ENCODE data around the gene IGSF3.
A peak's percentile ranks its signal among the peaks of the same experiment; 100 is the strongest.

Gene IGSF3

DNA sequence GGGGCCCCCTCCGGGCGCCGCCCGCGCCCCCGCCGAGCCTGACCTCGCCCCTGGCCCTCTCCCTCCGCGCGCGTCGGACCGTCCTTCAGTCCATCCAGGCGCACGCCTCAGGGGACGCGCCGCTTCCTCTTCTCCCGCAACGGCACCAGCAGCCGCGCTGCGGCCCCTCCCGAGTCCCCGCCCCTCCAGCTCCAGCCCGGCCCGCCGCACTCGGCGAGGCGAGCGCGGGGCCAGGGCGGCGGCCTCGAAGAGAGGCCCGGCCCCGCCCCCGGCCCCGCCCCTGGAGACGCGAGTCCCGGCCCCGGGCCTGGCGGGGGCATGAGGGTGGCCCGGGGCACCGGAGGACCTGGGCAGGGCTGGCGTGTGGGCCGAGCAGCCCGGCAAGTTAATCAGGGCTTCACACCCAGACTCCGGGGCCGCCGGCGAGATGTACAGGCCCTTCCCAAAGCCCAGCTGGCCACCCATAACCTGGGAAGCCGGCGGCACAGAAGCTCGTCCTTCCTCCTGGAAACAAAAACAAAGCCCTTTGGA is at the start of gene IGSF3:
IGSF3 (minus strand) TSS at position 159 of the 531 bp plus-strand sequence. CDS start 1,407 bp downstream, outside the sequence.
- peak; percentile 30 for DNase-seq

DNA sequence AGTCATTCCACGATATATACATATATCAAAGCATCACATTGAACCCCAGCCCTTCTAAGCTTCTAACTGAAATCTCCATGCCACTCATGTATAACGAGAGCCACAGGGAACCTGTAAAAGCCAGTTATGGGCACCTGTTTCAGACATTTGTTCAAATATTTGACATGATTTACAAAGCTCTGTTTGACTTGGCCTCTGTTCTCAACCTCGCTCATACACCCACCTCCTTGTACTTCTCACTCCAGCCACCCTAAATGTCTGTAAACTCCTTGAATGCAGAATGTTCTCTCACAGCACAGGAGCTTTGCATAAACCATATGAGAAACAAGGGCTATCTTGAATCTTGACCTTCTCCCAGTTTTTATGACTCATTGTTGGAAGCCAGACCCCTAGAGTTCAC is 49.8 kb upstream of the IGSF3 start:
- no peak for DNase-seq

DNA sequence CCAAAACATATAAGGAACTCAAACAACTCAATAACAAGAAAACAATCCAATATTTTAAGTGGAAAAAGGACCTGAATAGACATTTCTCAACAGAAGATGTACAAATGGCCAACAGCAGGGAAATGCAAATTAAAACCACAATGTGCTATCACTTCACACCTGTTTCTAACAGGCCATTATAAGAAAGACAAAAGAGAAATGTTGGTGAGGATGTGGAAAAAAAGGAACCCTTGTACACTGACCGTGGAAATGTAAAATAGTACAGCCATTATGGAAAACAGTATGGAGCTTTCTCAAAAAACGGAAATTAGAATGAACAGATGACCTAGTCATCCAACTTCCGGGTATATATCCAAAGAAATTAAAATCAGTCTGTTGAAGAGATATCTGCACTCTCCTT is 48.9 kb upstream of the IGSF3 start:
- DNase-seq, result no peak

DNA sequence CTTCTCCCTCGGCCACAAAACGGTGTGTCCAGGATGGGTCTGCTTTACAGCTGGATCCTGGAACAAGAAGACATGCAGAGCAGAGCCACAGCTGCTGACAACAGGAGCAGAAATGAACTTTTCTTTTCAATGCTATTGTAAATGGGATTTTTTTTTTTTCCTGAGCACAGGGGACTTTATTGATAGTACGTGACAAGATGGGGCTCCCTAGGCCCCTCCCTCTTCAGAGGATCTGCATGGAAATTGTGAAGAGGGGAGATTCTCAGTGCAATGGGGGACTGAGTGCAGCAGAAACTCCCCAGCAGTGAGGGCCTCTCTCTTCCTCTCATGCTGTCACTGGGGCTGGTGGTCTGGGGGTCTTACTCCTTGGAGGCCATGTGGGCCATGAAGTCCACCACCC is 45.9 kb upstream of the IGSF3 start:
- DNase-seq, result no peak

DNA sequence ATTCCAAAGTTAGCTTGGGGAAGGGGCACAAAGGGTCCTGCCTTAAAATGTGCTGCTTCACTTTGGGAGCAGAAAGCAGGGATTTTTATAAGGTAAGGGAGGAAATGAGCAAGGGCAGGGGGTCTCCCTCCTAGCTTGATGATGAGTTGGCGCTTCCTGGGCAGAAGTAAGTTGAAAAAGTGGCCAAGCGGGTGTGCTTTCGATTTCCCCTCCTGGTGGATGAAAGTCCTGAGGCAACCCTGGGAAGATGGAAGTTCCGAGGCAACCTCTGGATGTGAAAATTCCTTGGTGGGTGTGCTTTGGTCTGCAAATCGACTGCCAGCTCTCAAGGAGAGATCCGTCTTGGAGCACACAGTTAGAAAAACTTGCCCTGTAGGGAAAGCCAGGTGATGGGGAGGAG is 45.0 kb upstream of the IGSF3 start:
- DNase-seq, result no peak

DNA sequence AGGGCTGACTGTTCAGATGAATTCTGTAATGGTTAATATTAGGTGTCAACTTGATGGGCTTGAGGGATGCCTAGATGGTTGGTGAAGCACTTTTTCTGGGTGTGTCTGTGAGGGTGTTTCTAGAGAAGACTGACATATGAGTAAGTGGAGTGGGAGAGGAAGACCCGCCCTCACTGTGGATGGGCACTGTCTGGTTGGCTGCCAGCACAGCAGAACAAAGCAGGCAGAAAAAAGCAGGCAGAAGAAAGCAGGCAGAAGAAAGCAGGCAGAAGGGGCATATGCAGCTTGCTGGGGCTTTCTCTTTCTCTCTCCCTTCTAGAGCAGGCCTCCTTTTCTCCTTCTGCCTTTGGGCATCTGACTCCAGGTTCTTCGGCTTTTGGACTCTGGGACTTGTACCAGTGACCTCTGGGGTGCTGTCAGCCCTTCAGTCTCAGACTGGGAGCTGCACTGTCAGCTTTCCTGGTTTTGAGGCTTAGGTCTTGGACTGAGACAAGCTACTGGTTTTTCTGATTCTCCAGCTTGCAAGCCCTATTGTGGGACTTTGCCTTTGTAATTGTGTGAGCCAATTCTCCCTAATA is 43.8 kb upstream of the IGSF3 start:
- DNase-seq, result peak; percentile 28

DNA sequence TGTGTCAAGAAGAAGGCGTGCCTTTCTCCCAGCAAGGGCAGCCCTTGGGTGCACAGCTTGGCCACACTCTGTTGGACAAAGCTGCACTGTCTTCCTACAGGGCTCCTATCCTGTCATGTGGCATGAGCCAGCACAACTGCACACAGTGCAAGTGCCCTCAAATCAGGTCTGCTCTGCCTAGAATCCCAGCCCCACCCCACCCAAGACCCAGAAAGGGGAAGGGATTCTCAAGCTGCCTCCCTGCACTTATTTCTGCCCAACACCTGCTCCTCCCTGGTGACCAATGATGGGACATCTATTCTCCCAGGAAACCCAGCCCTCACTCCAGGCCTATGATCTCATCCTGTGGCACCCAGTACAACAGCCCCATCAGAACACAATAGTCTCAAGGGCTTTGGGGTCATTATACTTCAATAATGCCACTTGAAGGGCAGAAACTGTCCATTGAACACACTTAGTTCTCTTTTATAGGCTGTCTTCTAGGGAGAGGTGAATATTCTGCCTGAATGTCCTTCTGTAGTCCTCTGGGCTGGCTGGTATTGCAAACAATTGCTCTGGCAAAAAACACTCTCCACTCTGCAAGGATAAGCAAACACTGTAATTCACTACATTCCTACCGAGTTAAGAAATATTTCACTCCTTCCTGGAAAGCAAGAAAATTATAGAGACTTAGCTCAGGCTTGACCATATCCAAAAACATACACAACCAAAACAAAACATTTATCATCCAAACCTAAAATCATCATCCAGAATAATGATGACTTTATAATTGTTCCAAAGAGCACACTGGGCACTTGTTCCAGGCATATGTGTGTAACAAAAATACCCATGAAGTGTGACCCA is 43.1 kb upstream of the IGSF3 start:
- DNase-seq, result no peak

DNA sequence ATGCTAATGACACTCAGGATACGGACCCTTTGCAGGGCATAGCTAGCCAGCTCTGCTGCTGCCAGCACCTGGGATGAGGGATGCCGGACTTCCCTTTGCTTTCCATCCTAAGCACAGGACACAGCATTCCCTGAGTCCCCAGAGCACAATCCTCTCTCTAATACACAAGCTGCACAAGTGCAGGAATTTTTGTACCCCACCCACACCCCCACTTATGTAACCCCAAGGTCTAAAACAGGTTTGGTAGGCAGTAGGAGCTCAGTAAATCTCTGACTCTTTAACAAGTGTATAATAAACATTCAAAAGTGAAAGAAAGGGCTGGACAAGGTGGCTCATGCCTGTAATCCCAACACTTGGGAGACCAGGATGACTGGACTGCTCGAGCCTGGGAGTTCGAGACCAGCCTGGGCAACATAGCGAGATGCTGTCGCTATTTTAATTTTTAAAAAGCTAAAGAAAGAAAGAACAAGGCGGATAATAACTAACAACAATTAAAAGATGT is 42.2 kb upstream of the IGSF3 start:
- no peak for DNase-seq

DNA sequence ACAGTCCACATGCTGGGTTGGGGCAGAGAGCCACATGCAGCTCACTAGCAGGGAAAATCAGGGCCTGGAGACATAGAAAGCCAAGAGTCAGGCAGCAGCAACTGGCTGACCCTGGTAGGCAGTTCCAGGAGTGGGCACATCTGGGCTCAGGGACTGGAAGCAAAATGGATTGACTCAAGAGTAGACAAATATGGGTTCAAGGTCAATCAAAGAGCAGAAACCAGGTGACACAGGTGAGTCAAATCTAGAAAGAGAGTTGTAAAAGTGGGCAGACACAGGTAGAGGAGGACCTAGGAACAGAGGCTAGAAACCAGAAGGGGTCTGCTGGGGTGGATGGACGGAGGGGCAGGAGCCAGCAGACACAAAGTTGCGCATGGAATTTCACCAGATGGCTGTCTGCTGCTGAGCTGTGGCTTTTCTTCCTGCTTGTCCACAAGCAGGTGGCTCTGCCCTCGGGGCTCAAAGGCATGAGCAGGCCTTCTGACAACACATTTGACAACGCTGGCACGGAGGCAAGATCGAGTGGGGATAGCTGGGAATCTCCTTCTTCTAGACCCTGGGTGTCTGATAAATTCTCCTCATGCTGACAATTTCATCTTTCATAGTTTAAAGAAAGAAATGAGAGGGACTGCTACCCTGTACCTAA is 40.8 kb upstream of the IGSF3 start:
- no peak for DNase-seq

DNA sequence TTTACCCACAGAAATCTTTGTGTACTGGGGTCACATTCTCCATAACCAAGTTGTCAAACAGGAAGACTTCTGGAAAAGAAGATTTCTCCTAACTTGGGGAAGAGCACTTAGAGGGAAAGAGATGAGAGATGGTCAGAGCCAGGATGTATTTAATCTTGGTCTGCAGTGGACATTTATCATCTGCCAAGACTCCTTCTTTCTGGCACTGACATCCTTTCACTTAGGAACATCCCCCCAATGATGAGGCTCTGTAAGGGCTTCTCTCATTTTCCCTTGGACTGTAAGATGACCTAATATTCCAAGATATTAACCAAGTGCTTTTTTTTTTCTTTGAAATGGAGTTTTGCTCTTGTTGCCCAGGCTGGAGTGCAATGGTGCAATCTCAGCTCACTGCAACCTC is 39.3 kb upstream of the IGSF3 start:
- DNase-seq, result no peak

DNA sequence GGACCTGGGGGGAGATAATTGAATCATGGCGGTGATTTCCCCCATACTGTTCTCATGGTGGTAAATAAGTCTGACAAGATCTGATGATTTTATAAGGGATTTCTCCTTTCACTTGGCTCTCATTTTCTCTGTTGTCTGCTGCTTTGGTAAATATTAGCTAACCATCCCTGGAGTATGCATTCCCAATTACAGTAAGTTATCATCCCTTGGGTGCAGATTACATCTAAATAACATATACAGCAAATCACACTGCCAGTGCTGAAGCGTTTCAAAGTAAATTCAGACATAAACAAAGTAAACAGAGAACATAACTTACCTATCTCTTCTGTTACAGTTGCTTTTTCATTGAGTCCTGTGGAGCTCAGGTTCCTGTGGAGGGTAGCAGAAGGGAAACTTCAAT is 38.6 kb upstream of the IGSF3 start:
- no peak for DNase-seq

DNA sequence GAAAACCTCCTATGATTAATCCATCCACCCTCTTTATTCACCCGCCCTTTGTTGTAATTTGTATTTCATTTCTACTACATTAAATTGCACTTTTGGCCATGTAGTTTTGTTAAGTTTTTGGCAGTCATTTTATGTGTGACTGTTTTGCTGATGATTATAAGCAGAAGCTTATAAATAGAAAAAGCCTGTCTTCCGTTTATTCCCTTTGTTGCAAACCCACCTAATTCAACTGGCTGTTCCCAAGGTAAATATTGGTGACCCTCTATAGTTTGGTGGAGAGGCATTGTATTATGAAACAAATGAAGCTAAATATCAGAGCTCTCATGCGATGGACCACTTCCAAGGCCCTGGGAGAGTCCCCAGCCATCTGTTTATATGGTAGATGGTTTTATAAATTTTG is 36.7 kb upstream of the IGSF3 start:
- no peak for DNase-seq

DNA sequence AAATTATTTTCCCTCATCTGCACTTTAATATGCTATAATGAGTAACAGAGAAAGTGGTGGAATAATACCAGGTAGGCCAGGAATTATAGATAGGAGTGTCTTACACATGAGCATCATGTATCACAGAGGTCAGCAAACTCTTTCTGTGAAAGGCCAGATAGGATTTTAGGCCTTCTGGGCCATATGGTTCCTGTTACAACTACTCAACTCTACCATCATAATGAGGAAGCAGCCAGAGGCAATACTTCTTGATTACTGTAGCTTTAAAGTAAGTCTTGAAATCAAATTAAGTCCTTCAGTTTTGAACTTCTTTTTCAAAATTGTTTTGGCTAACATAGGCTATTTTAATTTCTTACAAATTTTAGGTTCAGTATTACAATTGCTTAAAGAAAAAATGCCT is 32.1 kb upstream of the IGSF3 start:
- no peak for DNase-seq

DNA sequence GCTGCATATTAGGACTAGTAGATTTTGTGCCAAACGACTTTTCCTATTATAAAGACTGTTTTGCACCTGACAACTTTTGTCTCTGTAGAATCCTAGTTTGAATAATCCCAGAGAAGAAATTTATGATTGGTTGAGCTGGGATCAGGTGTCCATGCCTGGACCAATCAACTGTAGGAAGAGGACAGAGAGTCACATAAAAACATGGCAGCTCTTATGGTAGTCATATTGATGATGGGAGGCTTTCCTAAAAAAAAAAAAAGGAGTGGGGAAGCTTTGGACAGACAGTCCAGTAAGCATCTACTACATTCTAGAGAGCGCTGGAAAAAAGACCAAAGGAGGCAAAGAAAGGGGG is 30.7 kb upstream of the IGSF3 start:
- no peak for DNase-seq

DNA sequence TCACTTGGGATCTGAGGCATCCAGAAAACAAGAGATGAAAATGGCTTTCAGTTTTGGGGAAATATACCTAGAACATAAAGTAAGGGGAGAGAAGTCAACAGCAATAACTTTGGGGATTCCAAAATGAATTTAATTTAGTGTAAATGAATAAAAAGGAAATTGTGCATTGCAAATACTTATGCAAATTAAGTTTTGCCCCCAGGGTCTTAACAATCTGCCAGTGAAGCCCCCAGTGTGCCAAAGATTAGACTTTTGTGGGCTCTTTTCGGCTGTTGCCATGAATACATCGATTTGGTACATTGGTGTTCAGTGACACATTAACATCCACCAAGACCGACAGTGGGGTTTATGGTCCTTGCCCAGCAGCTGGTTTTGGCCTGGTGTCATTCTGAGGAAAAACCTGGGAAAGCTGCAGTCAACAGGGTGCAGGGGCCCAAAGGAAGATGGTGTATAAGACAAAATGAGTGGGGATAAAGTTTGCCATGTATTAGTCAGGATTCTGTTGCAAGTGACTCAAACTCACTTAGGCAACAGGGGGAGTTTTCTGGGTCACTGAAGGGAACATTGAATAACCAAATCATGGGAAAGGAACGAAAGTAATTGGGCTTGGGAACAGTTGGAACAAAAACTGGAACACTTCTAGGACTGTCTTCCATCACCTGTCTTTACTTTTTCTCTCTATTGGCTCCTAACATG is 30.2 kb upstream of the IGSF3 start:
- DNase-seq, result no peak

DNA sequence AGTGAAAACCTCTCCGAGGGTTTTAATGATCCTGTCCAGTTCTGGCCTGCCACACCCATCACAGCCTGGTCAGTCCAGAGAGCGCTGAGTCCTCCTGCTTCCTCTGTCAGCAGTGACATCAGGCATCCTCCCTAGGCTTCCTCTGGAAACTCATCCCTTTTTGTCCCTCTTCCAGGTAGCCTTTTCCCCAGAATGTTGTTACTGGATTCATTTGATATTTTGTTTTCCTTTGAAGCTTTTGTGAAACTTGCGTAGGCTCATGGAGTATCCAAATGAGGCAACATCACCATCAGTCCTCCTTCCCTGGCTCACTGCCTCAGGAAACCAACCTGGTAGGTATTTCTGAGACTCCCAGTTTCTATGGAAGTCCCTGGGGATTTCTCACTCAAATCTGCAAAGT is 27.0 kb upstream of the IGSF3 start:
- no peak for DNase-seq

DNA sequence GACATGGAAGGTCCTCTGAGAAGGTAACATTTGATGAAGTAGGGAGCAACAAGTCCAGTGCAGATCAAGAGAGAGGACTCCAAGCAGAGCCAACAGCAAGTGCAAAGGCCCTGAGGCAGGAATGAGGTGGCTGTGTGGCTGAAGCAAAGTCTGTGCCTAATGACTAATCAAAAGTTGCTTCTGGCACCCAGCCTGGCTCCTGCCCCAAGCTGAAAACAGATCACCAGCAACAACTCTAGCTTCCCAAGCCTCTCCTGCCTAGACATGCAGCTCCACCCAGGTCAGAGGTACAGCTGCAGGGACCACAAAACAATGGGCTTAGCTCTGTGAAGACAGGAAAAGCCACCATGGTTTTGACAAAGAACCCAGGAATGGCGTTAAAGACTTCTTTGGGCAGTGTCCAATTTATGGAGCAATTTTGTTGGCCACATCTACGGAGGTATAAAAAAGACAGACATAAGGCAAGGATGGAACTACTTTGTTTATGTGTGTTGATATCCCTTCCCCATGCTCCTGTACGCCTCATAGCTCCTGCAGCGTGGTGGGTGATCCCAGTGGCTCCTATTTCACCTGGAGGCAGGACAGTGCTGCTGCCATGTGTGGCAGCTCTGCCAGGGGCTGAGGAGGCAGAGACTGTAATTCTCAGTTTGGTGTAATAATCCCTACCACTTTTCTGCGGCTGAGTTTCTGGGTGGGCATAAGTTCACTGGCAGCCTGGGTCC is 26.4 kb upstream of the IGSF3 start:
- DNase-seq, result no peak

DNA sequence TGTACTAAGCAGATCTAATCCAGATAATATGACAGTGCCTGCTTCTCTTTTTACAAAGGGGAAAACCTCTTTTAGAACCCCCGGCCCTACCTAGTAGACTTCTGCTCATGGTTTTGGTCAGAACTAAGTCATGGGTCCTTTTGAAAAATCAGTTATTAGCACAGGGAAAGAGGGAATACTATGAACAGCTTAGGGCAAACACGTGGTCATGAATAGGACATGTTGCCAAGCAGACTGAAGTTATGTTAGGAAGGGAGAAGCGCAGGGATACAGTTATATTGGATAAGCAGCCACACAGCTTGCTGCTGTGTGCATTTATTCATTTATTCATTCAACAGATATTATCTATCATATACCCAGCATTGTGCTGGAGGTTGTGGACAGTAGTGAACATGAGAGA is 25.3 kb upstream of the IGSF3 start:
- no peak for DNase-seq

DNA sequence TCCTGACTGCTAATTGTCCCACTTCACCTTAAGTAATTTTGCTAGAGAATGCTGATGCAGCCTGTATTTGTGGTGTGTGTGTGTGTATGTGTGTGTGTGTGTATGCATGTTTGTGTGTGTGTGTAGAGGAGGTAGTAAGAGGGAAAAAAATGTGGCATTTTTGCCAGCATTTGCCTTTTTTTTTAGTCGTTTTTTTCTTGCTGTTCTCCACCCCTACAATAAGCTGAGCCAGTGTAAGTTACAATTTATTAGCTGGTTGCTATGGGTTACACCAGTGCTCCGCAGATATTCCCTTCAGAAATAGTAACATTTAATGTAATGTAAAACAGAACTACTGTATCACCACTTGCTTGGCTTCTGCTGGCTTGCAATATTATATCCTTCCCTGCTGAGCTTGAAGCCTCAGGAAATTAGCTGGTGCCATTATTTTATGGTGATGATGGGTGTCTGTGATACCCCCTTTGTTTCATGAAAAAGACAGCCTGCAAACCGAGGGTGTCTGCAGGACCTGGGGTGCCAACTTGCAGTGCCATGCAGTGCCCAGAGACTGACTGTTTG is 23.4 kb upstream of the IGSF3 start:
- DNase-seq, result peak; percentile 35

DNA sequence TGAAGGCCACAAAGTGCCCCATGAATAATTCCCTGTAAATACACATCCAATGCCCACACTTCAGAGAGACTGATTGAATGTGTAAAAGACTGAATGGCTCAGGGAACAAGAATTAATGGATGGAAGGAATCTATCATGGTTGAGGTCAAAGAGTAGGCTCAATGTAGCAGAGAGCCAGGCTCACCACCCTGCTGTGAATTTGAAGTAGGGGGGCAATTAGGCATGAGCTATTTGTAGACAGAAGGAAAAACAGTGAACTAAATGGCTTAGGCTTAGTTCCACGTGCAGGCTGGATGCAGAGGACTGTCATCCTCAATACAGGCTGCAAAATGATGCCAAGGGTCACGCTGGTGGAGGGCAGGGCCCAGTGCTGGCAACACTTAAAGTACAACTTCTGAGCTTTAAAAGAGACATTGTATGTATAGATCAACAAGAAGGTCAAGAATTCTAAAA is 22.9 kb upstream of the IGSF3 start:
- DNase-seq, result no peak

DNA sequence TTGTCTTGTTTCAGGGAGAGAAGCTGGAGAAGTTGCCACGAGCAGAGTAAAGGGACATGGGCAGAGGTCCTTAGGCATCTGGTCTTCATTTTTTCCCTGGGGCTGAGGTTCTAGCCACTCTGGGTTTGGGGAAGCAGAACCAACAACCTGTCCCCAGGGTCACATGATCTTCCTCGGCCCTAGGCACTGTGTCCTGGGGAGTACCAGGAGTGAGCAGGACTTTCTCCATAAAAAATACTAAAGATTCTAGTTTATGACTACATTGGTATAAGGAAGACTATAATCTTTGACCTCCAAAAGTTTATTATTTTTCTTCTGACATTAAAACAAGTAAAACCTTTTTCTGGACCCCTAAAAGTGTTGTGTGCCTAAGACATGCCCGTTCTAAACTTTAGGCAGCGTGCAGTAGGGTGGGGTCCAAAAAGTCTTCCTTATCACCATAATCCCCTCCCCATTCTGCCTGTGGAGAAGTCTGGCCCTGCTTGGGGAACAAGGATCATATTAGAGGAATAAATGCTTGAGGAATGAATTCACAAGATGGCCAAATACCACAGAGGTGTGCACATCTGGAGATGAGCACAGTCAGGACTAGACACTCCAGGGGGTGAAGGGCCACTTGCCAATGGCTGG is 19.3 kb upstream of the IGSF3 start:
- no peak for DNase-seq

DNA sequence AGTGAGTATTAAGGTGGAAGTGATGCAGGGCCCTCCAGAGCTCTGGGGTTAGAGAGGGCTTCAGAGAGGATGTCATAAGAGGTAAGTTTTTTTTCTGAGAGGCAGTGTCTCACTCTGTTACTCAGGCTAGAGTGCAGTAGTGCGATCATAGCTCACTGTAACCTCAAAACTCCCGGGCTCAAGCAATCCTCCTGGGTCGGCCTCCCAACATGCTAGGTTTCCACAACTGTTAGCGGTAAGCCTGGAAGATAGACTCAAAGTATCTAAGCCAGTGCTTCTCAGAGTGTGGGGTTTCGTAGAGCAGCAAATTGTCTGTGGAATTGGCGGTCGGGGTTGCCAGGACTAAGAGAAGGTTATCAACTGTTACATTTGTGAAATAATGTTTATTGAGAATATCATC is 18.6 kb upstream of the IGSF3 start:
- no peak for DNase-seq
